Measurements from ENCODE around the gene TMTC2. TPM values are rescaled to one million over a fixed set of nuclear protein-coding genes. Genes with fewer than 3 reads are reported as not detected.

The TMTC2 gene
- 9.9 and 10.2 TPM in 2 replicates for polyA plus RNA-seq

GRCh38 chr12:82686168-82687020 lies at the start of gene TMTC2:
Gene TMTC2, plus strand, starts transcription at chr12:82686906.

Measured in Purkinje cell (primary cell).